Glutamatergic neuron (in vitro differentiated cells): ENCODE results near the gene PHRF1. TPM values are rescaled to one million over a fixed set of nuclear protein-coding genes. Genes with fewer than 3 reads are reported as not detected.
"Not testable (repeated sequence)": the region's sequence is repeated elsewhere in the genome, so short reads cannot be mapped to it uniquely, and the experiment has no call there.

ENCODE experiments used
- DNase-seq: peaks from one replicate; pipeline ENCODE4 v3.0.0; 2022
- H3K27ac Mint-ChIP-seq: one replicate; pipeline ENCODE4 v1.8.0; 2020; ENCODE audit warnings: mild to moderate bottlenecking, mixed read lengths, inconsistent platforms; ENCODE audit not compliant: unreplicated experiment
- H3K27me3 Mint-ChIP-seq: one replicate; pipeline ENCODE4 v1.8.0; 2020; ENCODE audit warnings: mild to moderate bottlenecking, moderate library complexity, mixed read lengths, inconsistent platforms; ENCODE audit not compliant: unreplicated experiment
- H3K36me3 Mint-ChIP-seq: one replicate; pipeline ENCODE4 v1.8.0; 2020; ENCODE audit warnings: mild to moderate bottlenecking, mixed read lengths, inconsistent platforms; ENCODE audit not compliant: unreplicated experiment
- H3K4me1 Mint-ChIP-seq: one replicate; pipeline ENCODE4 v1.8.0; 2020; ENCODE audit warnings: mild to moderate bottlenecking, low read depth, mixed read lengths, inconsistent platforms; ENCODE audit not compliant: unreplicated experiment
- H3K4me3 Mint-ChIP-seq: one replicate; pipeline ENCODE4 v1.8.0; 2020; ENCODE audit warnings: mild to moderate bottlenecking, mixed read lengths, inconsistent platforms; ENCODE audit not compliant: unreplicated experiment
- H3K9me3 Mint-ChIP-seq: one replicate; pipeline ENCODE4 v1.8.0; 2020; ENCODE audit warnings: mild to moderate bottlenecking, moderate library complexity, mixed read lengths, inconsistent platforms; ENCODE audit not compliant: unreplicated experiment
- total RNA-seq: library from RNA; stranded (reverse); fragmentation: NEBNext Ultra II Directional; extraction: Animal tissue kit (Norgen Biotek cat#: 25700); gene quantifications from one replicate; pipeline ENCODE4 v1.2.1, GENCODE V29; 2021; ENCODE audit not compliant: unreplicated experiment
- TF ChIP-seq, protein P1 (sequence below): fragments of 200-600 bp; sonication (generic); IDR thresholded peaks from one replicate; pipeline ENCODE4 v1.5.0; 2021; ENCODE audit not compliant: partially characterized antibody, unreplicated experiment

Gene PHRF1
- total RNA-seq, 1 donor from 2014 or later, result 41.6 TPM

DNA sequence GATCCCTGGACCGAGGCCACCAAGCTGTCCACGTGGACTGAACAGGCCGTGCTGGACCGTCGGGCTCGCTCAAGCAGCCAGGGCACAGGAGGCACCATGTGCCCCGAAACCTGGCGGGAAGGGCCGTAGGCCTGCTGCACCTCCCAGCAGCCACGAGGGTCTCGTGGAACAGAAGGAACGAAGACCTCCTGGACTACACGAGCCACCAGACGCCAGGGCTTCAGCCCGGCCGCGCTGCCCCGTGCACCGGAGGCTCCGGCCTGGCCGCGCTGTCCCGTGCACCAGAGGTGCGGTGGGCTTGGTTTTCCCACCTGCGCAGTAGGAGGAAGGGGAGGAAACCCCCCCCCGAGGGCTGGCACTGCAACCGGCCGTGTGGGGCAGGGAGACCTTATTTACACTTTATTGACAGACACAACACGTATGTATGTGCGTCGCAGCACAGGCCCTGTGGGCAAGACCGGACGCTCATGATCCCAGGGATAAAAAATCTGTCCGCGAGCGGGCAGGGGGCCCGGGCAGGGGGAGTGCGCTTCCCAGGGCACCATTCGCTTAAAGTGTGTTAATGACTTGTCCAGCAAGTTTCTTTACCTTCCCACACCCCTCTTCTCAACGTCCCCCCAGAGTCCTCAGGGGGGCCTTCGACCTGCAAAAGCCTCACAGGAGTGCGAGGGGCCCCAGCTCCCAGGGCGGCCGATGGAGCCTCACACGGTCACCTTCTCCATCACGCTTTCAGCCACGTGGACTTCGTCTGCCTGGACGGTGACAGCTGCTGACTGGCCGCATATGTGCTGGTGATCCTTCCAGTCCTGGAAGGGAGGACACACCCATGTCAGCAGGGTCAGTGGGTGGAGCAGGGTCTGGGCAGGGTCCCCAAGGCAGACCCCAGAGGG is 67.8 kb downstream of the PHRF1 start:
- H3K27me3 Mint-ChIP-seq, result peaks cover 2% of the 10 kb centered on the region
- H3K36me3 Mint-ChIP-seq, result no peaks in the 10 kb centered on the region
- DNase-seq, result no peak
- peaks cover 2% of the 10 kb centered on the region for H3K9me3 Mint-ChIP-seq
- H3K4me1 Mint-ChIP-seq, result peaks cover 3% of the 10 kb centered on the region
- H3K4me3 Mint-ChIP-seq, result no peak overlapping the region
- no peak overlapping the region for H3K27ac Mint-ChIP-seq
- TF ChIP-seq, protein P1, sequence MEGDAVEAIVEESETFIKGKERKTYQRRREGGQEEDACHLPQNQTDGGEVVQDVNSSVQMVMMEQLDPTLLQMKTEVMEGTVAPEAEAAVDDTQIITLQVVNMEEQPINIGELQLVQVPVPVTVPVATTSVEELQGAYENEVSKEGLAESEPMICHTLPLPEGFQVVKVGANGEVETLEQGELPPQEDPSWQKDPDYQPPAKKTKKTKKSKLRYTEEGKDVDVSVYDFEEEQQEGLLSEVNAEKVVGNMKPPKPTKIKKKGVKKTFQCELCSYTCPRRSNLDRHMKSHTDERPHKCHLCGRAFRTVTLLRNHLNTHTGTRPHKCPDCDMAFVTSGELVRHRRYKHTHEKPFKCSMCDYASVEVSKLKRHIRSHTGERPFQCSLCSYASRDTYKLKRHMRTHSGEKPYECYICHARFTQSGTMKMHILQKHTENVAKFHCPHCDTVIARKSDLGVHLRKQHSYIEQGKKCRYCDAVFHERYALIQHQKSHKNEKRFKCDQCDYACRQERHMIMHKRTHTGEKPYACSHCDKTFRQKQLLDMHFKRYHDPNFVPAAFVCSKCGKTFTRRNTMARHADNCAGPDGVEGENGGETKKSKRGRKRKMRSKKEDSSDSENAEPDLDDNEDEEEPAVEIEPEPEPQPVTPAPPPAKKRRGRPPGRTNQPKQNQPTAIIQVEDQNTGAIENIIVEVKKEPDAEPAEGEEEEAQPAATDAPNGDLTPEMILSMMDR, result no peak

DNA sequence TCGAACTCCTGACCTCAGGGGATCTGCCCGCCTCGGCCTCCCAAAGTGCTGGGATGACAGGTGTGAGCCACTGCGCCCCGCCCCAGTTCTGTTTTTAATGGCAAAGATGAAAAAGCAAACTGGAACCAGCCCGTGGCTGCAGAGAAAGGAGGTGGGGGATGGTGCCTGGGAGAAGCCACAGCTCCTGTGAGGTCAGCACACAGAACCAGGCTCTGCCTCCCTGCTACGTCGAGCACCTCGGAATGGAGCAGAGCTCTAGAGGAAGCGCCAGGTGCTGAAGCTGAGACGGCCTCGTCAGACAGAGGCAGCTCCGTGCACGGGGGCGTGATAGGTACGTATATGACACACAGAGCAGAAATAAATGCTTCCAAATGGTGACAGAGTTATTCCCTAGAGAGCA is 69.3 kb downstream of the PHRF1 start:
- DNase-seq, result no peak
- peaks cover 2% of the 10 kb centered on the region for H3K9me3 Mint-ChIP-seq
- no peak overlapping the region for H3K27ac Mint-ChIP-seq
- peaks cover 3% of the 10 kb centered on the region for H3K4me1 Mint-ChIP-seq
- no peaks in the 10 kb centered on the region for H3K36me3 Mint-ChIP-seq
- H3K27me3 Mint-ChIP-seq, result peaks cover 2% of the 10 kb centered on the region
- TF ChIP-seq, protein P1, result no peak
- peak overlapping the region; percentile 11 for H3K4me3 Mint-ChIP-seq

DNA sequence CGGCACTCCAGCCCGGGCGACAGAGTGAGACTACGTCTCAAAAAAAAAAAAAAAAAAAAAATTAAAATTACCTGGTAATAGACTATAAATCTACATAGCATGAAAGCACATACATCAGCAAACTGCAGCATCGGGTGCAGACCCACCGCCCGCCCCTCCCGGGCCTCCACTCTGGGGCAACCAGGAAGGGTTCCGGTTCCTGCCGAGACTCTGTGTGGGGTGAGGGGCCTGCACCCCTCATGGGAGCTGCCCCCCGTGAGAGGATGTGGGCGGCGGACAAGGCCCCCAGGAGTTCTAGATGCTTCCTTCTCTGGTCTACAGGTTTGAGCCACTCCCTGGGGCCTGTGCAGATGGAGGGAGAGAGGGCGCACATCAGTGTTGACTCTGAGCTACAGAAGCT is 69.9 kb downstream of the PHRF1 start:
- no peaks in the 10 kb centered on the region for H3K36me3 Mint-ChIP-seq
- H3K4me3 Mint-ChIP-seq, result no peak overlapping the region
- TF ChIP-seq, protein P1, result no peak
- peaks cover 2% of the 10 kb centered on the region for H3K27me3 Mint-ChIP-seq
- no peak for DNase-seq
- H3K4me1 Mint-ChIP-seq, result peaks cover 3% of the 10 kb centered on the region
- no peak overlapping the region for H3K27ac Mint-ChIP-seq
- H3K9me3 Mint-ChIP-seq, result peaks cover 2% of the 10 kb centered on the region

DNA sequence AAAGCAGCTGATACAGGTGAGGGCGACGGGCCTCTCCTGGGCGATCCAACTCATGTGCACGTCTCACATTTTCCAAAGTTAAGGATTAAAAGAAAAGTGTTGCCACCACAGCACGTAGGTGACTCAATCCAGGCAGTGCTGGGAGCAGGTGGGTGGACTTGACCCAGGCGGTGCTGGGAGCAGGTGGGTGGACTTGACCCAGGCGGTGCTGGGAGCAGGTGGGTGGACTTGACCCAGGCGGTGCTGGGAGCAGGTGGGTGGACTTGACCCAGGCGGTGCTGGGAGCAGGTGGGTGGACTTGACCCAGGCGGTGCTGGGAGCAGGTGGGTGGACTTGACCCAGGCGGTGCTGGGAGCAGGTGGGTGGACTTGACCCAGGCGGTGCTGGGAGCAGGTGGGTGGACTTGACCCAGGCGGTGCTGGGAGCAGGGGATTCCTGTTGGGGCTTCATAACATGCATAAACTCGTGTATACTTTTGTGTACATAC is 71.4 kb downstream of the PHRF1 start:
- H3K27ac Mint-ChIP-seq, result peak overlapping the region; percentile 6
- H3K9me3 Mint-ChIP-seq, H3K4me1 Mint-ChIP-seq, H3K36me3 Mint-ChIP-seq, DNase-seq, H3K27me3 Mint-ChIP-seq, H3K4me3 Mint-ChIP-seq: not testable (repeated sequence)

DNA sequence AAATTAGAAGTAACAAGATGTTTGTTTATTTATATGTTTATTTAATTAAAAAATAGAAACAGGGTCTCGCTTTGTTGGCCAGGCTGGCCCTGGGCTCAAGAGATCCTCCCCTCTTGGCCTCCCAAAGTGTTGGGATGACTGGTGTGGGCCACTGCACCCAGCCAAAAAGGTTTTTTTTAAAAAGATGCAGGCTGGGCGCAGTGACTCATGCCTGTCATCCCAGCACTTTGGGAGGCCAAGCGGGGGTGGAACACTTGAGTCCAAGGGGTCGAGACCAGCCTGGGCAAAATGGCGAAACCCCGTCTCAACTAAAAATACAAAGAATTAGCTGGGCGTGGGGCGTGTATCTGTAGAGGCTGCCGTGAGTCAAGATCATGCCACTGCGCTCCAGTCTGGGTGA is 74.2 kb downstream of the PHRF1 start:
- no peak overlapping the region for H3K27ac Mint-ChIP-seq
- TF ChIP-seq, protein P1, result no peak
- no peak for DNase-seq
- no peak overlapping the region for H3K4me3 Mint-ChIP-seq
- no peaks in the 10 kb centered on the region for H3K9me3 Mint-ChIP-seq
- H3K36me3 Mint-ChIP-seq, result no peaks in the 10 kb centered on the region
- H3K27me3 Mint-ChIP-seq, result no peaks in the 10 kb centered on the region
- H3K4me1 Mint-ChIP-seq, result peaks cover 3% of the 10 kb centered on the region

DNA sequence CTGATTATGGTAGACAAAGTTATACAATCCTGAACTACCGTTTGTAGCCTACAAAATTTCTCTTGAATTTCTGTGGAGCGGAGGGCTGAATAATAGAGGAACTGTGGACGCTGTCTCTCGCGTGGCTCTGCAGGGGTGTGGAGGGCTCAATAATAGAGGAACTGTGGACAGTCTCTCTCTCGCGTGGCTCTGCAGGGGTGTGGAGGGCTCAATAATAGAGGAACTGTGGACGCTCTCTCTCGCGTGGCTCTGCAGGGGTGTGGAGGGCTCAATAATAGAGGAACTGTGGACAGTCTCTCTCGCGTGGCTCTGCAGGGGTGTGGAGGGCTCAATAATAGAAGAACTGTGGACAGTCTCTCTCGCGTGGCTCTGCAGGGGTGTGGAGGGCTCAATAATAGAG is 76.9 kb downstream of the PHRF1 start:
- H3K4me1 Mint-ChIP-seq, H3K27me3 Mint-ChIP-seq, DNase-seq, H3K4me3 Mint-ChIP-seq, H3K9me3 Mint-ChIP-seq, H3K36me3 Mint-ChIP-seq, H3K27ac Mint-ChIP-seq: not testable (repeated sequence)
